Transverse colon (tissue), 4 donors: ENCODE data around the gene MYH14. TPM values are rescaled to one million over a fixed set of nuclear protein-coding genes. Genes with fewer than 3 reads are reported as not detected.

Experiments used
- DNase-seq: peaks from one replicate; pipeline ENCODE4 v3.0.0-alpha.2; 2019
- H3K27ac ChIP-seq, 4 donors: fragments of 200-600 bp; sonication (generic); 2 replicates each; pipeline ENCODE4 v1.5.1; 2016 to 2018; ENCODE audit warnings: inconsistent platforms in 4 of 4
- H3K27me3 ChIP-seq: fragments of 200-600 bp; sonication (generic); 2 replicates; pipeline ENCODE4 v1.5.1; 2017; ENCODE audit warnings: inconsistent platforms
- H3K36me3 ChIP-seq, 4 donors: fragments of 200-600 bp; sonication (generic); 2 replicates each; pipeline ENCODE4 v1.5.1; 2017 to 2019; ENCODE audit warnings: inconsistent platforms in 4 of 4
- H3K4me1 ChIP-seq, 4 donors: fragments of 200-600 bp; sonication (generic); 2 replicates each; pipeline ENCODE4 v1.5.1; 2017 to 2020; ENCODE audit warnings: inconsistent platforms in 4 of 4
- H3K4me3 ChIP-seq, 4 donors: fragments of 200-600 bp; sonication (generic); 1 replicate in 1 of 4; 2 replicates in 3 of 4; pipeline versions ENCODE4 v1.5.1 to v1.6.1; 2017 to 2019; ENCODE audit warnings: inconsistent platforms in 4 of 4
- H3K9me3 ChIP-seq, 2 donors: fragments of 200-600 bp; sonication (generic); 2 replicates each; pipeline ENCODE4 v1.5.1; 2017 to 2019; ENCODE audit warnings: inconsistent platforms in 2 of 2
- EP300 ChIP-seq: sonication (generic); formaldehyde crosslinking; IDR thresholded peaks from one replicate; pipeline ENCODE4 v1.6.1; 2017; ENCODE audit warnings: antibody characterized with exemption, low read depth
- POLR2A ChIP-seq: fragments of 450-650 bp; IDR thresholded peaks from one replicate; pipeline ENCODE4 v1.6.1; 2016; ENCODE audit warnings: antibody characterized with exemption, mild to moderate bottlenecking, moderate library complexity
- POLR2AphosphoS5 ChIP-seq, 3 donors: sonication (generic); formaldehyde crosslinking; IDR thresholded peaks; one replicate each; pipeline ENCODE4 v1.6.1; 2016; ENCODE audit warnings: antibody characterized with exemption in 3 of 3
- WGBS, 2 donors: methylation state at CpG; one replicate each; pipeline ENCODE4 v1.1.5; 2018; ENCODE audit warnings: low coverage in 1 of 2; 5-methylcytosine and 5-hydroxymethylcytosine counted together
- in situ Hi-C, 4 donors: fragments of 200-750 bp; cut with MboI; loops; one replicate each; pipeline versions ENCODE4 v1.15.0 to v1.15.1; 2017; ENCODE audit warnings: low sequenced_read_pairs in 3 of 4, low pct_ligation_motif_present in 1 of 4, low pct_unique_long_range_greater_than_20kb in 1 of 4
- intact Hi-C: fragments of 100-400 bp; cut with DNase I; formaldehyde crosslinking; loops from one replicate; pipeline ENCODE4 v1.15.1; 2023; ENCODE audit warnings: low total_unique reads
- total RNA-seq, 4 donors: library from RNA; depleted of rRNA; stranded (reverse); fragments of >200 nt; gene quantifications; one replicate each; pipeline ENCODE4 v1.1.0, GENCODE V29; 2016
- TF ChIP-seq, protein P1 (sequence below), 5 experiments: fragments of 200-600 bp in 3 of 5; fragments of 450-650 bp in 2 of 5; sonication (generic) in 3 of 5; IDR thresholded peaks; 1 replicate in 2 of 5; 2 replicates in 3 of 5; pipeline ENCODE4 v1.5.1; 2016 to 2017; ENCODE audit warnings: antibody characterized with exemption in 5 of 5, inconsistent platforms in 3 of 5, mild to moderate bottlenecking in 2 of 5, moderate library complexity in 1 of 5

The MYH14 gene
- total RNA-seq, 4 donors from 2014 or later: 321 to 814 (median 393) TPM

DNA sequence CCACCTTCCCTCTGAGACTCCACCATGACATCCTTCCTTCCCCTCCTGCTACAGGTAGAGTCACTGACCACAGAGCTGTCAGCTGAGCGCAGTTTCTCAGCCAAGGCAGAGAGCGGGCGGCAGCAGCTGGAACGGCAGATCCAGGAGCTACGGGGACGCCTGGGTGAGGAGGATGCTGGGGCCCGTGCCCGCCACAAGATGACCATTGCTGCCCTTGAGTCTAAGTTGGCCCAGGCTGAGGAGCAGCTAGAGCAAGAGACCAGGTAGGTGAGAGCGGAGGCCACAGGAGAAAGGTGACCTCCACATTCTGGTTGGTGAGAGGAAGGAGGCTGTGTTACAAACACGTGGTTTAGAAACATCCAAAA lies 98.2 kb downstream of the MYH14 start:
- no peak for DNase-seq
- no peak overlapping the region for H3K27ac ChIP-seq
- no peaks in the 10 kb centered on the region for H3K9me3 ChIP-seq
- no peak overlapping the region for H3K4me3 ChIP-seq
- H3K27me3 ChIP-seq: no peaks in the 10 kb centered on the region
- TF ChIP-seq POLR2AphosphoS5 (IDR thresholded peaks at IDR 0.05) (no peak), EP300 (no peak), POLR2A (no peak)
- TF ChIP-seq, protein P1, sequence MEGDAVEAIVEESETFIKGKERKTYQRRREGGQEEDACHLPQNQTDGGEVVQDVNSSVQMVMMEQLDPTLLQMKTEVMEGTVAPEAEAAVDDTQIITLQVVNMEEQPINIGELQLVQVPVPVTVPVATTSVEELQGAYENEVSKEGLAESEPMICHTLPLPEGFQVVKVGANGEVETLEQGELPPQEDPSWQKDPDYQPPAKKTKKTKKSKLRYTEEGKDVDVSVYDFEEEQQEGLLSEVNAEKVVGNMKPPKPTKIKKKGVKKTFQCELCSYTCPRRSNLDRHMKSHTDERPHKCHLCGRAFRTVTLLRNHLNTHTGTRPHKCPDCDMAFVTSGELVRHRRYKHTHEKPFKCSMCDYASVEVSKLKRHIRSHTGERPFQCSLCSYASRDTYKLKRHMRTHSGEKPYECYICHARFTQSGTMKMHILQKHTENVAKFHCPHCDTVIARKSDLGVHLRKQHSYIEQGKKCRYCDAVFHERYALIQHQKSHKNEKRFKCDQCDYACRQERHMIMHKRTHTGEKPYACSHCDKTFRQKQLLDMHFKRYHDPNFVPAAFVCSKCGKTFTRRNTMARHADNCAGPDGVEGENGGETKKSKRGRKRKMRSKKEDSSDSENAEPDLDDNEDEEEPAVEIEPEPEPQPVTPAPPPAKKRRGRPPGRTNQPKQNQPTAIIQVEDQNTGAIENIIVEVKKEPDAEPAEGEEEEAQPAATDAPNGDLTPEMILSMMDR (IDR thresholded peaks at IDR 0.05): no peak
- 86% methylated on average over 10 of the region's 10 CpGs; no CpG with 5 or more reads in 1 of the 2 donors for WGBS, 2 donors
- no peaks in the 10 kb centered on the region for H3K4me1 ChIP-seq
- in situ Hi-C loops (no loop called here), intact Hi-C loops (no loop called here)
- peaks cover 0 to 15% (median 2%) of the 10 kb centered on the region in 4 donors for H3K36me3 ChIP-seq

DNA sequence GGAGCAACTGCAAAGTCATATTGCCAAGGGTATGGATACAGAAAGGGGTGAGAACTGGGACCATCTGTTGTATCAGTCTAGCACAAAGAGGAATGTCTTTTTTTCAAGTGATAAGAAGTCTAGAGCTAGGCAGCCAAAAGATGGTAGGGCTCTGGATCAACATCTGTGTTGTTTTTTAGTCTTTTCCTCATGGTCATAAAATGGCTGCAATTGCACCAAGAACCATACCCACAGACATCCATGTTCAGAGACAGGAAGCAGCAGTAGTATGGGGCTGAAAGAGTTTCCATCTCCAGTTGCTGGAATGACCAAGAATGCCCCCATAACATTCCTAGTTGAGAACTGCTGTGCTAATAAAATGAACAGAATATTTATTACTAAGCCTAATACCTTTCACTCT lies 100.1 kb downstream of the MYH14 start:
- peaks cover 0 to 15% (median 2%) of the 10 kb centered on the region in 4 donors for H3K36me3 ChIP-seq
- in situ Hi-C loops: no loop called here
- DNase-seq: no peak

DNA sequence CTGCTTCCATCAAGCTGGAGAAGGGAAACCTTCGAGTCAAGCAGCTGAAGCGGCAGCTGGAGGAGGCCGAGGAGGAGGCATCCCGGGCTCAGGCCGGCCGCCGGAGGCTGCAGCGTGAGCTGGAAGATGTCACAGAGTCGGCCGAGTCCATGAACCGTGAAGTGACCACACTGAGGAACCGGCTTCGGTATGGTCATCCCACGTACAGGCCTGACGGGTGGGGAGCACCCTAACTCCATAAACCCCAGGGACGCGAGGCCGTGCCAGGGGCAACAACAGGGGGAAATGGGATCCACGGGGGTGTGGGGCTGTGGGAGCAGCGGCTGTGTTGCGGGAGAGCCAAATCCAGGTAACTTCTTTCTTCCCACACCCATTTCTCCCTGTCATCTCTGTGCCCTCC lies 105.6 kb downstream of the MYH14 start:
- 85 to 91% methylated on average over 11 to 21 of the region's 21 CpGs for WGBS, 2 donors
- no peak for DNase-seq
- no peaks in the 10 kb centered on the region for H3K9me3 ChIP-seq
- TF ChIP-seq, protein P1 (IDR thresholded peaks at IDR 0.05): no peak
- TF ChIP-seq EP300 (no peak), POLR2AphosphoS5 (IDR thresholded peaks at IDR 0.05) (no peak), POLR2A (no peak)
- no peak overlapping the region for H3K4me3 ChIP-seq
- H3K4me1 ChIP-seq: no peaks in the 10 kb centered on the region
- H3K27ac ChIP-seq: no peak overlapping the region
- in situ Hi-C loops (no loop called here), intact Hi-C loops (no loop called here)
- peaks cover 33% of the 10 kb centered on the region for H3K27me3 ChIP-seq
- peaks cover 0 to 4% (median 0%) of the 10 kb centered on the region in 4 donors for H3K36me3 ChIP-seq

More for the DNA sequence above, 100.1 kb downstream of the MYH14 start:
- no peaks in the 10 kb centered on the region for H3K27me3 ChIP-seq
- no peak overlapping the region for H3K4me3 ChIP-seq
- TF ChIP-seq, protein P1 (IDR thresholded peaks at IDR 0.05): no peak
- TF ChIP-seq EP300 (no peak), POLR2AphosphoS5 (IDR thresholded peaks at IDR 0.05) (no peak), POLR2A (no peak)
- no peaks in the 10 kb centered on the region for H3K9me3 ChIP-seq
- no peaks in the 10 kb centered on the region for H3K4me1 ChIP-seq
- intact Hi-C loops: no loop called here
- H3K27ac ChIP-seq: no peak overlapping the region

DNA sequence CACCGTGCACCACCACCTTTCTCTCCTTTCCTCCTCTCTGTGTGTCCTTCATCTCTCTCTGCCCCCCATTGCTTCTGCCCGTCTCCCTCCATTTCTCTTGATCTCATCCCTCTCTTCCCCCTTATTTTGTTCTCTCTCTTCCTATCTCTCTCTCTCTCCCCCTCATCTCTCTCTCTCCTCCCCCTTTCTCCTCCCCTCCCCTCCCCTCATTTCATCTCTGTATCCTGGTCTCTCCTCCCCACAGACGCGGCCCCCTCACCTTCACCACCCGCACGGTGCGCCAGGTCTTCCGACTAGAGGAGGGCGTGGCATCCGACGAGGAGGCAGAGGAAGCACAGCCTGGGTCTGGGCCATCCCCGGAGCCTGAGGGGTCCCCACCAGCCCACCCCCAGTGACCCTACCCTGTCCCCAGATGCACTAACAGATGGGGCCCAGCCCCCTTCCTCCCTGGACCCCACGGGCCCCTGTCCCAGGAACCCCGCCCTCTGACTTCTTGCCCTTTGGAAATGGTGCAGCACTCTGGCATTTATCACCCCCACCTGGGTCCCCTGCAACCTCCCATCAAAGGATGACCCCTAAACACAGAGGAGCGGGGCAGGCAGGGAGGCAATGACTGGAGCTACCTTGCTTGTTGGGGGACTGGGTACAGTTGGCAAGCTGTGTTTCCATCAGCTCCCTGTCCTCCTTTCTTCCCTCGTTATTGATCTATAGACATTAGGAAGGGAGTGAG lies 106.1 kb downstream of the MYH14 start:
- Histone ChIP-seq H3K4me1 (no peaks in the 10 kb centered on the region), H3K36me3 (peaks cover 0 to 3% (median 0%) of the 10 kb centered on the region in 4 donors), H3K27ac (no peak overlapping the region), H3K9me3 (no peaks in the 10 kb centered on the region), H3K27me3 (peaks cover 39% of the 10 kb centered on the region), H3K4me3 (no peak overlapping the region)
- in situ Hi-C loops: no loop called here
- TF ChIP-seq POLR2AphosphoS5 (IDR thresholded peaks at IDR 0.05) (no peak), EP300 (no peak), POLR2A (no peak)
- TF ChIP-seq, protein P1 (IDR thresholded peaks at IDR 0.05): no peak
- DNase-seq: no peak
- intact Hi-C loops: no loop called here
- 62 to 73% methylated on average over 2 to 16 of the region's 16 CpGs for WGBS, 2 donors
